ENCODE measurements around the gene RSPH6A. TPM values are rescaled to one million over a fixed set of nuclear protein-coding genes. Genes with fewer than 3 reads are reported as not detected.

Gene RSPH6A
- total RNA-seq, 4 donors from 2014 or later, result 0.11 TPM; not detected in 3

GRCh38 chr19:45777395-45777961 is 37.6 kb downstream of the RSPH6A start:
- DNase-seq (ENCODE audit: extremely low spot score), result no peak
- H3K4me3 ChIP-seq, result no peak overlapping the region
- no peaks in the 10 kb centered on the region for H3K9me3 ChIP-seq
- peaks cover 33 to 57% (median 48%) of the 10 kb centered on the region in 4 donors for H3K36me3 ChIP-seq
- 86% methylated on average over 19 of the region's 34 CpGs for WGBS
- TF ChIP-seq POLR2AphosphoS5 (IDR thresholded peaks at IDR 0.05) (no peak), EP300 (IDR thresholded peaks at IDR 0.05) (no peak), POLR2A (IDR thresholded peaks at IDR 0.05; ENCODE audit: low read depth) (no peak), CTCF (IDR thresholded peaks at IDR 0.05) (no peak)
- peaks cover 28 to 59% (median 52%) of the 10 kb centered on the region in 4 donors for H3K4me1 ChIP-seq
- peak overlapping the region in 3 of 4 donors; percentile 94 to 97 (median 96) for H3K27ac ChIP-seq (replicated peaks in 1 of 4)
- H3K27me3 ChIP-seq, result no peaks in the 10 kb centered on the region
- intact Hi-C loops (cut with DNase I), result no loop called here

- no peaks in the 10 kb centered on the region for H3K27me3 ChIP-seq
- no peak overlapping the region for H3K4me3 ChIP-seq
- DNase-seq (ENCODE audit: extremely low spot score), result no peak
- peaks cover 33 to 72% (median 53%) of the 10 kb centered on the region in 4 donors for H3K36me3 ChIP-seq
- H3K27ac ChIP-seq (replicated peaks in 1 of 4), result no peak overlapping the region
- H3K9me3 ChIP-seq, result no peaks in the 10 kb centered on the region
- peaks cover 18 to 59% (median 51%) of the 10 kb centered on the region in 4 donors for H3K4me1 ChIP-seq
- no peak for TF ChIP-seq POLR2A (IDR thresholded peaks at IDR 0.05; ENCODE audit: low read depth)
- no peak for TF ChIP-seq EP300 (IDR thresholded peaks at IDR 0.05)
- TF ChIP-seq CTCF (IDR thresholded peaks at IDR 0.05), result no peak
- TF ChIP-seq POLR2AphosphoS5 (IDR thresholded peaks at IDR 0.05), result no peak
- 77% methylated on average over 5 of the region's 9 CpGs for WGBS
- intact Hi-C loops (cut with DNase I), result no loop called here
These were observed 40.3 kb downstream of the RSPH6A start for GRCh38 chr19:45774765-45775164.

GRCh38 chr19:45773384-45773783 is 41.7 kb downstream of the RSPH6A start:
- WGBS, result 25% methylated on average over 2 of the region's 2 CpGs
- Histone ChIP-seq H3K27ac (replicated peaks in 1 of 4) (peak overlapping the region in 3 of 4 donors; percentile 91 to 98 (median 98)), H3K4me1 (peaks cover 10 to 48% (median 41%) of the 10 kb centered on the region in 4 donors), H3K9me3 (no peaks in the 10 kb centered on the region), H3K27me3 (no peaks in the 10 kb centered on the region), H3K4me3 (no peak overlapping the region), H3K36me3 (peaks cover 30 to 63% (median 44%) of the 10 kb centered on the region in 4 donors)
- DNase-seq (ENCODE audit: extremely low spot score), result no peak
- TF ChIP-seq POLR2AphosphoS5 (IDR thresholded peaks at IDR 0.05) (no peak), CTCF (IDR thresholded peaks at IDR 0.05) (no peak), EP300 (IDR thresholded peaks at IDR 0.05) (no peak), POLR2A (IDR thresholded peaks at IDR 0.05; ENCODE audit: low read depth) (no peak)
- intact Hi-C loops (cut with DNase I), result no loop called here

GRCh38 chr19:45772912-45773311 is 42.2 kb downstream of the RSPH6A start:
- intact Hi-C loops (cut with DNase I), result no loop called here
- peaks cover 26 to 59% (median 40%) of the 10 kb centered on the region in 4 donors for H3K36me3 ChIP-seq
- 80% methylated on average over 1 of the region's 3 CpGs for WGBS
- peak overlapping the region; percentile 91 to 98 (median 97) for H3K27ac ChIP-seq (replicated peaks in 1 of 4)
- no peaks in the 10 kb centered on the region for H3K27me3 ChIP-seq
- no peak for DNase-seq (ENCODE audit: extremely low spot score)
- H3K4me3 ChIP-seq, result no peak overlapping the region
- TF ChIP-seq EP300 (IDR thresholded peaks at IDR 0.05) (no peak), CTCF (IDR thresholded peaks at IDR 0.05) (no peak), POLR2AphosphoS5 (IDR thresholded peaks at IDR 0.05) (no peak), POLR2A (IDR thresholded peaks at IDR 0.05; ENCODE audit: low read depth) (no peak)
- H3K4me1 ChIP-seq, result peaks cover 10 to 47% (median 36%) of the 10 kb centered on the region in 4 donors
- H3K9me3 ChIP-seq, result no peaks in the 10 kb centered on the region
